Glutamatergic neuron (in vitro differentiated cells): ENCODE data around the gene TRIM17. TPM values are rescaled to one million over a fixed set of nuclear protein-coding genes. Genes with fewer than 3 reads are reported as not detected.
A peak's percentile ranks its signal among the peaks of the same experiment; 100 is the strongest.

Experiments
- DNase-seq: peaks from one replicate; pipeline ENCODE4 v3.0.0; 2022
- H3K27ac Mint-ChIP-seq: one replicate; pipeline ENCODE4 v1.8.0; 2020; ENCODE audit warnings: mild to moderate bottlenecking, mixed read lengths, inconsistent platforms; ENCODE audit not compliant: unreplicated experiment
- H3K27me3 Mint-ChIP-seq: one replicate; pipeline ENCODE4 v1.8.0; 2020; ENCODE audit warnings: mild to moderate bottlenecking, moderate library complexity, mixed read lengths, inconsistent platforms; ENCODE audit not compliant: unreplicated experiment
- H3K36me3 Mint-ChIP-seq: one replicate; pipeline ENCODE4 v1.8.0; 2020; ENCODE audit warnings: mild to moderate bottlenecking, mixed read lengths, inconsistent platforms; ENCODE audit not compliant: unreplicated experiment
- H3K4me1 Mint-ChIP-seq: one replicate; pipeline ENCODE4 v1.8.0; 2020; ENCODE audit warnings: mild to moderate bottlenecking, low read depth, mixed read lengths, inconsistent platforms; ENCODE audit not compliant: unreplicated experiment
- H3K4me3 Mint-ChIP-seq: one replicate; pipeline ENCODE4 v1.8.0; 2020; ENCODE audit warnings: mild to moderate bottlenecking, mixed read lengths, inconsistent platforms; ENCODE audit not compliant: unreplicated experiment
- H3K9me3 Mint-ChIP-seq: one replicate; pipeline ENCODE4 v1.8.0; 2020; ENCODE audit warnings: mild to moderate bottlenecking, moderate library complexity, mixed read lengths, inconsistent platforms; ENCODE audit not compliant: unreplicated experiment
- microRNA-seq: library from miRNA; unstranded; fragments of <30 nt; microRNA quantifications from one replicate; pipeline ENCODE4, GENCODE V29; 2020; ENCODE audit not compliant: unreplicated experiment
- total RNA-seq: library from RNA; stranded (reverse); fragmentation: NEBNext Ultra II Directional; extraction: Animal tissue kit (Norgen Biotek cat#: 25700); gene quantifications from one replicate; pipeline ENCODE4 v1.2.1, GENCODE V29; 2021; ENCODE audit not compliant: unreplicated experiment
- TF ChIP-seq, protein P1 (sequence below): fragments of 200-600 bp; sonication (generic); IDR thresholded peaks from one replicate; pipeline ENCODE4 v1.5.0; 2021; ENCODE audit not compliant: partially characterized antibody, unreplicated experiment

The TRIM17 gene
- total RNA-seq, 1 donor from 2014 or later = not detected

GRCh38 chr1:228358039-228358763 is 58.5 kb downstream of the TRIM17 start:
- H3K27ac Mint-ChIP-seq = no peak overlapping the region
- TF ChIP-seq, protein P1, sequence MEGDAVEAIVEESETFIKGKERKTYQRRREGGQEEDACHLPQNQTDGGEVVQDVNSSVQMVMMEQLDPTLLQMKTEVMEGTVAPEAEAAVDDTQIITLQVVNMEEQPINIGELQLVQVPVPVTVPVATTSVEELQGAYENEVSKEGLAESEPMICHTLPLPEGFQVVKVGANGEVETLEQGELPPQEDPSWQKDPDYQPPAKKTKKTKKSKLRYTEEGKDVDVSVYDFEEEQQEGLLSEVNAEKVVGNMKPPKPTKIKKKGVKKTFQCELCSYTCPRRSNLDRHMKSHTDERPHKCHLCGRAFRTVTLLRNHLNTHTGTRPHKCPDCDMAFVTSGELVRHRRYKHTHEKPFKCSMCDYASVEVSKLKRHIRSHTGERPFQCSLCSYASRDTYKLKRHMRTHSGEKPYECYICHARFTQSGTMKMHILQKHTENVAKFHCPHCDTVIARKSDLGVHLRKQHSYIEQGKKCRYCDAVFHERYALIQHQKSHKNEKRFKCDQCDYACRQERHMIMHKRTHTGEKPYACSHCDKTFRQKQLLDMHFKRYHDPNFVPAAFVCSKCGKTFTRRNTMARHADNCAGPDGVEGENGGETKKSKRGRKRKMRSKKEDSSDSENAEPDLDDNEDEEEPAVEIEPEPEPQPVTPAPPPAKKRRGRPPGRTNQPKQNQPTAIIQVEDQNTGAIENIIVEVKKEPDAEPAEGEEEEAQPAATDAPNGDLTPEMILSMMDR = no peak
- no peak for DNase-seq
- H3K27me3 Mint-ChIP-seq = no peaks in the 10 kb centered on the region
- H3K4me3 Mint-ChIP-seq = no peak overlapping the region
- H3K36me3 Mint-ChIP-seq = no peaks in the 10 kb centered on the region
- H3K4me1 Mint-ChIP-seq = peaks cover 12% of the 10 kb centered on the region
- H3K9me3 Mint-ChIP-seq = peaks cover 1% of the 10 kb centered on the region

Small RNA genes lying within 50 kb of the gene (microRNA-seq; reads per million reads assigned to microRNA genes)
- gene MIR4666A (not detected), gene MIR6742 (1.5 reads per million, percentile 6 among the genes with 10 or more reads in this experiment)

Other genes with a start within 250 kb of the TRIM17 start
- 25.7 TPM for gene OBSCN, start 208.8 kb downstream of the TRIM17 start, total RNA-seq
- 41.0 TPM for gene TRIM11, start 10.0 kb downstream of the TRIM17 start, total RNA-seq
- 201 TPM for gene RNF187, start 70.5 kb upstream of the TRIM17 start, total RNA-seq